OCI-LY1 (cell line): ENCODE data around the gene EIF4E1B.

Experiments
- H2AFZ ChIP-seq: fragments of 200-600 bp; sonication (generic), shearing (Covaris generic); 2 replicates; pipeline ENCODE4 v1.6.0; 2014; ENCODE audit warnings: antibody characterized with exemption, mild to moderate bottlenecking, low read length
- H3F3A ChIP-seq: fragments of 200-600 bp; sonication (generic), shearing (Covaris generic); 2 replicates; pipeline ENCODE4 v1.6.0; 2014; ENCODE audit warnings: mild to moderate bottlenecking, antibody characterized with exemption, low read length, moderate library complexity; ENCODE audit not compliant: insufficient read depth
- H3K27ac ChIP-seq: fragments of 200-600 bp; sonication (generic); 2 replicates; pipeline ENCODE4 v1.5.1; 2014; ENCODE audit warnings: low read length, mixed run types, mild to moderate bottlenecking, low read depth; ENCODE audit not compliant: poor library complexity, severe bottlenecking
- H3K27me3 ChIP-seq: fragments of 200-600 bp; sonication (generic); 2 replicates; pipeline ENCODE4 v1.6.0; 2014; ENCODE audit warnings: antibody characterized with exemption, mild to moderate bottlenecking, low read length, moderate library complexity; ENCODE audit not compliant: insufficient read depth
- H3K36me3 ChIP-seq: fragments of 200-600 bp; sonication (generic); 2 replicates; pipeline ENCODE4 v1.6.1; 2014; ENCODE audit warnings: mild to moderate bottlenecking, antibody characterized with exemption, low read length, moderate library complexity, mixed read lengths; ENCODE audit not compliant: insufficient read depth
- H3K4me1 ChIP-seq: fragments of 200-600 bp; sonication (generic); 2 replicates; pipeline ENCODE4 v1.5.1; 2014; ENCODE audit warnings: mild to moderate bottlenecking, low read length, moderate library complexity; ENCODE audit not compliant: insufficient read depth, severe bottlenecking
- H3K4me2 ChIP-seq: fragments of 200-600 bp; sonication (generic), shearing (Covaris generic); 2 replicates; pipeline ENCODE4 v1.6.1; 2014; ENCODE audit warnings: low read length
- H3K4me3 ChIP-seq: fragments of 200-600 bp; sonication (generic); 2 replicates; pipeline ENCODE4 v1.5.1; 2014; ENCODE audit warnings: low read length, low read depth, mild to moderate bottlenecking, mixed read lengths; ENCODE audit not compliant: poor library complexity, severe bottlenecking
- H3K79me2 ChIP-seq: fragments of 200-600 bp; shearing (Covaris generic); 2 replicates; pipeline ENCODE4 v1.6.1; 2016; ENCODE audit warnings: mixed run types, low read length, mixed read lengths; ENCODE audit not compliant: insufficient read depth
- H3K9ac ChIP-seq: fragments of 200-600 bp; sonication (generic), shearing (Covaris generic); 2 replicates; pipeline ENCODE4 v1.6.1; 2014; ENCODE audit warnings: mild to moderate bottlenecking, low read length, mixed read lengths
- H3K9me2 ChIP-seq: fragments of 200-600 bp; sonication (generic), shearing (Covaris generic); 2 replicates; pipeline ENCODE4 v1.6.1; 2014; ENCODE audit warnings: low read depth, mild to moderate bottlenecking, low read length, mixed read lengths
- H3K9me3 ChIP-seq: fragments of 200-600 bp; shearing (Covaris generic); 2 replicates; pipeline ENCODE4 v1.6.1; 2014; ENCODE audit warnings: low read length, mixed read lengths
- H4K20me1 ChIP-seq: fragments of 200-600 bp; sonication (generic), shearing (Covaris generic); 2 replicates; pipeline ENCODE4 v1.6.0; 2016; ENCODE audit warnings: mild to moderate bottlenecking, low read length; ENCODE audit not compliant: insufficient read depth
- EZH2 ChIP-seq: fragments of 200-600 bp; sonication (generic), shearing (Covaris generic); IDR thresholded peaks from 2 replicates; pipeline ENCODE4 v1.8.0; 2017; ENCODE audit warnings: borderline replicate concordance, mixed run types, mild to moderate bottlenecking, antibody characterized with exemption, low read length, moderate library complexity, mixed read lengths
- TF ChIP-seq, protein P1 (sequence below): fragments of 200-600 bp; sonication (generic), shearing (Covaris generic); IDR thresholded peaks from 2 replicates; pipeline ENCODE4 v1.5.1; 2017; ENCODE audit warnings: mild to moderate bottlenecking, antibody characterized with exemption, low read length, moderate library complexity, mixed read lengths

The EIF4E1B gene

DNA sequence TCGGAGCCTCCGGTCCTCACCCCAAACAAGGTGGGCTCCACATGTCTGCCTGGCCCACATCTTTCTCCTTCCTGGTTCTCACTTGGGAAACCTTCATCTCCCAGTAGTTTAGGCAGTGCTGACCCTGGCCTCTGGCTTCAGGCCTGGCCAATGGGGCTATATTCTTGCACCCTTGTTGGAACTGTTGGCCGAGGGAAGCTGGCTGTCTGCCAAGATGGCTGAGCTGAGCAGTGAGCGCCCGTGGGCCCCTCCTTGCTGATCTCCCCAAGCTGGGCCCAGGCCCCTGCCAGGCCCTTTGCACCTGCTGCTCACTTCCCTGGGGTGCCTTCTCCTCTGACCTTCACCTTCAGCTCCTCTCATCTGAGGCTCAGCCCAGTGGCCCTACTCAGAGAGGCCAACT, 48.1 kb downstream of the EIF4E1B start:
- H3K79me2 ChIP-seq = no peaks in the 10 kb centered on the region
- H3K36me3 ChIP-seq = no peaks in the 10 kb centered on the region
- H3K27ac ChIP-seq = no peak overlapping the region
- H3K4me2 ChIP-seq = no peak overlapping the region
- H3K4me1 ChIP-seq = no peaks in the 10 kb centered on the region
- H3K27me3 ChIP-seq = no peaks in the 10 kb centered on the region; the same call in none of the 2 replicates
- H2AFZ ChIP-seq = no peak overlapping the region
- no peak overlapping the region for H3K9ac ChIP-seq
- H3K9me3 ChIP-seq = no peaks in the 10 kb centered on the region
- H3K9me2 ChIP-seq = no peaks in the 10 kb centered on the region
- H3F3A ChIP-seq = no peaks in the 10 kb centered on the region
- TF ChIP-seq EZH2 = no peak
- TF ChIP-seq, protein P1, sequence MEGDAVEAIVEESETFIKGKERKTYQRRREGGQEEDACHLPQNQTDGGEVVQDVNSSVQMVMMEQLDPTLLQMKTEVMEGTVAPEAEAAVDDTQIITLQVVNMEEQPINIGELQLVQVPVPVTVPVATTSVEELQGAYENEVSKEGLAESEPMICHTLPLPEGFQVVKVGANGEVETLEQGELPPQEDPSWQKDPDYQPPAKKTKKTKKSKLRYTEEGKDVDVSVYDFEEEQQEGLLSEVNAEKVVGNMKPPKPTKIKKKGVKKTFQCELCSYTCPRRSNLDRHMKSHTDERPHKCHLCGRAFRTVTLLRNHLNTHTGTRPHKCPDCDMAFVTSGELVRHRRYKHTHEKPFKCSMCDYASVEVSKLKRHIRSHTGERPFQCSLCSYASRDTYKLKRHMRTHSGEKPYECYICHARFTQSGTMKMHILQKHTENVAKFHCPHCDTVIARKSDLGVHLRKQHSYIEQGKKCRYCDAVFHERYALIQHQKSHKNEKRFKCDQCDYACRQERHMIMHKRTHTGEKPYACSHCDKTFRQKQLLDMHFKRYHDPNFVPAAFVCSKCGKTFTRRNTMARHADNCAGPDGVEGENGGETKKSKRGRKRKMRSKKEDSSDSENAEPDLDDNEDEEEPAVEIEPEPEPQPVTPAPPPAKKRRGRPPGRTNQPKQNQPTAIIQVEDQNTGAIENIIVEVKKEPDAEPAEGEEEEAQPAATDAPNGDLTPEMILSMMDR = no peak
- no peaks in the 10 kb centered on the region for H4K20me1 ChIP-seq
- no peak overlapping the region for H3K4me3 ChIP-seq

DNA sequence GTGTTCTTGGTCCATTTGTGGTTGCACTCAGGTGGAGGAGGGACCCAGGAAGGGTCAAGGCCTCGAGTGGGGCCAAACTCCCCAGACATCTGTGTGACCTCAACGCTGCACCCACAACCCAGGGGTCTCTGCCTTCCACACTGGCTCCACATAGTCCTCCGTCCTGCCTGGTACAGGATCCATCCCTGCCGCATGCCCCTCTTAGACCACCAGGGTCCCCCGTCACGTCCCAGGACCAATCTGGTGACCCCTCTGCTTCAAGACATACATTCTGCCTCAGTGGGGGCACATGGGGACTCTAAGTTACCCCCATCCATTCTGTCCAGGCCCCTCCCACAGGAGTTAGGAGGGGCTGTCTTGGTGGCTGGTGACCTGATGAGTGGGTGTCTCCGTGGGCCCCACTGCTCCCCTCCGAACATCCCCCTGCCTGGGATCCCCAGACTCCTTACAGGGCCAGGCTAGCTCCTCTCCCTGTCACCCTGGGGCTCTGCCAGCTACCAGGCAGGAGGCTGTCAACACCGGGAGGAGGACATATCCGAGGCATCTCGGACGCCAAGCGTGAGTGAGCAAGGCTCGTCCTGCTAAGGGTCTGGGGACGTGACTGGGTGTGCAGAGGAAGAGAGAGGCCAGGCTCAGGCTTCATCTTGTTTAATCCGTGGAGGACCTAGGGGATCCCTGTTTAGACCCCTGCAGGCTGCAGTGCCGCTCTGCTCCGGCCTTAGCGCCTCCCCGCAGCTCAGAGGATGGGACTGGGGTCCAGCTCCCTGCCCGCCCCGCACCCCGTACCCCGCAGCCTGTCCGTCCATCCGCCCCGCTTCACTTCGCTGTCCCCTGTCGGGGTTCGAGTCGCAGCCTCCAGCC, 49.1 kb downstream of the EIF4E1B start:
- Histone ChIP-seq H3K27ac (no peak overlapping the region), H3F3A (no peaks in the 10 kb centered on the region), H3K4me1 (no peaks in the 10 kb centered on the region), H4K20me1 (no peaks in the 10 kb centered on the region), H3K4me3 (no peak overlapping the region), H3K4me2 (no peak overlapping the region), H3K9me2 (no peaks in the 10 kb centered on the region), H2AFZ (no peak overlapping the region), H3K27me3 (no peaks in the 10 kb centered on the region; the same call in none of the 2 replicates), H3K79me2 (no peaks in the 10 kb centered on the region), H3K36me3 (no peaks in the 10 kb centered on the region), H3K9ac (no peak overlapping the region), H3K9me3 (no peaks in the 10 kb centered on the region)
- TF ChIP-seq, protein P1 = no peak
- TF ChIP-seq EZH2 = no peak

DNA sequence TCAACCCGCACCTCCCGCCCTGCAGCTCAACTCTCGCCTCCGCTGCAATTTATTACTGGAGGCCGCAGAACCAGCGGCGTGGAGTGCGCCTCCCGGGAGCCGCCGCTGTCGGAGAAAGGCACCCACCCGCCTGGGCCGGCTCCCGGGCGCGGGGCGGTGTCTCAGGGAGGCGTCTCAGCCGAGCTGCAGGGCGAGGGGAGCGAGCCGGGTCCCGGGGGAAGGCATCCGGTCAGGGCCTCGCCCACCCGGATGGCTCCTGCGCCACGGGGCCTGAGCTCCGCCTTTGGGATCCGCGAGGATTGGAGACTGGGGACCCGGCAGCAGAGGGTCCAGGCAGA, 49.7 kb downstream of the EIF4E1B start:
- H4K20me1 ChIP-seq = no peaks in the 10 kb centered on the region
- peaks cover 3% of the 10 kb centered on the region for H3K27me3 ChIP-seq
- H3K9me3 ChIP-seq = peaks cover 2% of the 10 kb centered on the region
- H3F3A ChIP-seq = no peaks in the 10 kb centered on the region
- H3K27ac ChIP-seq = no peak overlapping the region
- no peak for TF ChIP-seq EZH2
- TF ChIP-seq, protein P1 = no peak
- H2AFZ ChIP-seq = no peak overlapping the region
- H3K4me1 ChIP-seq = no peaks in the 10 kb centered on the region
- no peaks in the 10 kb centered on the region for H3K9me2 ChIP-seq
- H3K4me3 ChIP-seq = no peak overlapping the region
- H3K79me2 ChIP-seq = no peaks in the 10 kb centered on the region
- no peak overlapping the region for H3K4me2 ChIP-seq
- no peaks in the 10 kb centered on the region; the same call in 1 of the 2 replicates for H3K36me3 ChIP-seq
- H3K9ac ChIP-seq = no peak overlapping the region
